ENCODE data around the gene RRAGC.

DNA sequence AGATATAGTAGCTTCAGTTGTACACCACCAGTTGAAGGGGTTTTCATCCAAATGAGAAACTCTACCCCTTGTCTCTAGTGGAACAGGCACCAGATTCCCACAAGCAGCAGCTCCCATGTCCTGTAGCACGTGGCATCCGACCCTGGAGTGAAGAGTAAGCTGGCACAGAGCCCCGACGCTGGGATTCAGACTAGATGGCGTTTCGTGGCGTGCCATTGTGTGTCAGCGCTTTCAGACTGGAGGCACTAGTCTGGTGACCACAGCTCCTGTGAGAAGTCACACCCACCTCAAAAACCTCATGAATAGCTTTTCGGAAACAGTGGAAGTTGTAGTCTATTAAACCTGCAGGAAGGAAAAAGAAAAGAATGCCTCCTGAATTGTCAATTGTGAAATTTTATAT, 20.2 kb downstream of the RRAGC start:
- TF ChIP-seq, protein P1, sequence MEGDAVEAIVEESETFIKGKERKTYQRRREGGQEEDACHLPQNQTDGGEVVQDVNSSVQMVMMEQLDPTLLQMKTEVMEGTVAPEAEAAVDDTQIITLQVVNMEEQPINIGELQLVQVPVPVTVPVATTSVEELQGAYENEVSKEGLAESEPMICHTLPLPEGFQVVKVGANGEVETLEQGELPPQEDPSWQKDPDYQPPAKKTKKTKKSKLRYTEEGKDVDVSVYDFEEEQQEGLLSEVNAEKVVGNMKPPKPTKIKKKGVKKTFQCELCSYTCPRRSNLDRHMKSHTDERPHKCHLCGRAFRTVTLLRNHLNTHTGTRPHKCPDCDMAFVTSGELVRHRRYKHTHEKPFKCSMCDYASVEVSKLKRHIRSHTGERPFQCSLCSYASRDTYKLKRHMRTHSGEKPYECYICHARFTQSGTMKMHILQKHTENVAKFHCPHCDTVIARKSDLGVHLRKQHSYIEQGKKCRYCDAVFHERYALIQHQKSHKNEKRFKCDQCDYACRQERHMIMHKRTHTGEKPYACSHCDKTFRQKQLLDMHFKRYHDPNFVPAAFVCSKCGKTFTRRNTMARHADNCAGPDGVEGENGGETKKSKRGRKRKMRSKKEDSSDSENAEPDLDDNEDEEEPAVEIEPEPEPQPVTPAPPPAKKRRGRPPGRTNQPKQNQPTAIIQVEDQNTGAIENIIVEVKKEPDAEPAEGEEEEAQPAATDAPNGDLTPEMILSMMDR (IDR thresholded peaks at IDR 0.05; ENCODE audit: borderline replicate concordance, extremely low read depth, low read length, poor library complexity, severe bottlenecking) = no peak
- TF ChIP-seq EZH2 (IDR thresholded peaks at IDR 0.05; ENCODE audit: borderline replicate concordance, low read depth, low read length, severe bottlenecking) = no peak

Measured in DND-41 (cell line).